Fibroblast of lung (primary cell): ENCODE measurements around the gene MAP2K5.

Source experiments
- EZH2 ChIP-seq: IDR thresholded peaks from 2 replicates; pipeline ENCODE4 v1.5.1; 2012; ENCODE audit warnings: low read length, control low read depth, mild to moderate bottlenecking; ENCODE audit errors: missing control alignments
- TF ChIP-seq, protein P1 (sequence below), 2 donors: IDR thresholded peaks in 1 of 2; conservative IDR thresholded peaks in 1 of 2; 1 replicate in 1 of 2; 2 replicates in 1 of 2; pipeline ENCODE4 v1.5.1; 2011 to 2012; ENCODE audit warnings: low read length in 2 of 2, control low read depth in 1 of 2, inconsistent platforms in 1 of 2, low read depth in 1 of 2, mild to moderate bottlenecking in 1 of 2

DNA sequence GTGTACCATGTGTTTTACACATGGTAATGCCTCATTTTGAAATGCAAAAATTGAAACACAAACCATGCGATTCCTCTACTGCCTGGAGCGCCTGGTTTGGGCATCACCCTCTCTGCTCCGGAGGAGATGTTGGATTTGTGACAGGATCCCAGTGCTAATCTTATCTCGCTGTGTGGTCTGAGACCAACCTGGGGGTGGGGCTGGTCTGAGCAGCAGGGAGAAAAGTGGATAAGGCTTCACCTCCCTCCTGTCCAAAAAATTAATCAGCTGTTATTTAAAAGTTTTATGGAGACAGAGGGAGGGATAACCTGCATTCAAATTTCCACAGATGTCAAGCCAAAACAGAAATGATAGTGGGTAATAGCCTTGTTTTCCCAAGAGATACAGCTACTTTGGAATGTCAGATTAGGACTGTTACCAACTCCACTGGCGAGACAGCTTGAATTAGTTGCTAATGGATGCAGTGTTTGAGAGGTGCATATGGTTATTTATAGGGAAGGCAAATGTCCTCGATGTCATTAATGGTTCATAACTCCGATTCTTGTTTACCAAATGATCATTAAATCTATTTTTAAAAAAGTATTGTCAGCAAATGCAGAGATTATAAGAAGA is 228.8 kb downstream of the MAP2K5 start:
- TF ChIP-seq EZH2, result no peak
- TF ChIP-seq, protein P1, sequence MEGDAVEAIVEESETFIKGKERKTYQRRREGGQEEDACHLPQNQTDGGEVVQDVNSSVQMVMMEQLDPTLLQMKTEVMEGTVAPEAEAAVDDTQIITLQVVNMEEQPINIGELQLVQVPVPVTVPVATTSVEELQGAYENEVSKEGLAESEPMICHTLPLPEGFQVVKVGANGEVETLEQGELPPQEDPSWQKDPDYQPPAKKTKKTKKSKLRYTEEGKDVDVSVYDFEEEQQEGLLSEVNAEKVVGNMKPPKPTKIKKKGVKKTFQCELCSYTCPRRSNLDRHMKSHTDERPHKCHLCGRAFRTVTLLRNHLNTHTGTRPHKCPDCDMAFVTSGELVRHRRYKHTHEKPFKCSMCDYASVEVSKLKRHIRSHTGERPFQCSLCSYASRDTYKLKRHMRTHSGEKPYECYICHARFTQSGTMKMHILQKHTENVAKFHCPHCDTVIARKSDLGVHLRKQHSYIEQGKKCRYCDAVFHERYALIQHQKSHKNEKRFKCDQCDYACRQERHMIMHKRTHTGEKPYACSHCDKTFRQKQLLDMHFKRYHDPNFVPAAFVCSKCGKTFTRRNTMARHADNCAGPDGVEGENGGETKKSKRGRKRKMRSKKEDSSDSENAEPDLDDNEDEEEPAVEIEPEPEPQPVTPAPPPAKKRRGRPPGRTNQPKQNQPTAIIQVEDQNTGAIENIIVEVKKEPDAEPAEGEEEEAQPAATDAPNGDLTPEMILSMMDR (conservative IDR thresholded peaks at IDR 0.05 in 1 of 2, IDR thresholded peaks at IDR 0.05 in 1 of 2; ENCODE audit: low read depth in 1 of 2, low read length in 2 of 2), result no peak
